ENCODE measurements around the gene ZNF501. TPM values are rescaled to one million over a fixed set of nuclear protein-coding genes. Genes with fewer than 3 reads are reported as not detected.
A peak's percentile ranks its signal among the peaks of the same experiment; 100 is the strongest.

ZNF501 gene
- total and polyA plus RNA-seq, 2 of the 13 experiments (the other 11 are each of a cell fraction or from before 2014, with no cell fraction given) = 2.4 to 2.8 TPM

DNA sequence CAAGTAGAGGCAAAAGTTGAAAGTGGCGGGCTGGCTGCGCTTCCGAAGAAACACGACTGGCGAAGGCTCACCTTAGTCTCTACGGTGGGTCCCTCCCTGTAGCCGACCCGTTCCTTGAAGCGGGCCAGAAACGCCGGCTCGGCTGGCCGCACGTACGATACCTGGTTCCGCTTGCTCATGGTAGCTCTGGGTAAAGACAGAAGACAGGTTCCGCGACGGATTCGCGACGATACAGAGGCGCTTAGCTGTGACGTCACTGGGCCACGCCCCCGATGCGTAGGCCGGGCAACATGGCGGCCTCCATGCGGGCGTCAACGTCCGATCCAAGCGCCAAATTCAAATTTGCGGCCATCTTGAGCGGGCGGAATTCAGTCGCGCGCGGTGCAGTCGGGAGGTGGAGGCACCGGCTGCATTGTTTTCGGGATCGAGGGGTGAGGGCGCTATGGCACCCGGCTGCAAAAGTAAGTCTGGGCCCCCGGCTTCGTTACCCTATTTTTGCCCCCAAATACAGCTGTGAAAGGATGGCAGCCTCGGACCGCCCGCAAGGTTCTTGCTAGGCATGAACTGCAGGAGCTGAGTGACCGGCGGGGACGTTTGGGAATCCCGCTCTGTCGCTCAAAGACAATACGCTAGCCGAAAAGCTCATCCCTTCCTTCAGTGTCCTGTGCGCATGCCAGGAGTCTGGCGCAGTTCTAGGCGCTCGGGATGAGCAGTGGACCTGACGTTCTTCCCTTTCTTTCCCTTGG, 32.2 kb downstream of the ZNF501 start, which contains the start of the genes KIAA1143 and KIF15 (continued):
- TF ChIP-seq, protein P1, sequence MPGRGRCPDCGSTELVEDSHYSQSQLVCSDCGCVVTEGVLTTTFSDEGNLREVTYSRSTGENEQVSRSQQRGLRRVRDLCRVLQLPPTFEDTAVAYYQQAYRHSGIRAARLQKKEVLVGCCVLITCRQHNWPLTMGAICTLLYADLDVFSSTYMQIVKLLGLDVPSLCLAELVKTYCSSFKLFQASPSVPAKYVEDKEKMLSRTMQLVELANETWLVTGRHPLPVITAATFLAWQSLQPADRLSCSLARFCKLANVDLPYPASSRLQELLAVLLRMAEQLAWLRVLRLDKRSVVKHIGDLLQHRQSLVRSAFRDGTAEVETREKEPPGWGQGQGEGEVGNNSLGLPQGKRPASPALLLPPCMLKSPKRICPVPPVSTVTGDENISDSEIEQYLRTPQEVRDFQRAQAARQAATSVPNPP (CRISPR knock-in tag; IDR thresholded peaks at IDR 0.05) = 0 out of 2 replicates have a peak, but pooled peaks have one; percentile 80
- TF ChIP-seq ESRRA (CRISPR knock-in tag; IDR thresholded peaks at IDR 0.05; ENCODE audit: low read depth) = 0 out of 2 replicates have a peak, but pooled peaks have one; percentile 10
- peak; percentile 85; the same call in 1 of the 2 replicates for TF ChIP-seq WIZ (CRISPR knock-in tag; IDR thresholded peaks at IDR 0.05)
- no peak for TF ChIP-seq CHD4 (IDR thresholded peaks at IDR 0.05; ENCODE audit: borderline replicate concordance, low read length)
- TF ChIP-seq, protein P2, sequence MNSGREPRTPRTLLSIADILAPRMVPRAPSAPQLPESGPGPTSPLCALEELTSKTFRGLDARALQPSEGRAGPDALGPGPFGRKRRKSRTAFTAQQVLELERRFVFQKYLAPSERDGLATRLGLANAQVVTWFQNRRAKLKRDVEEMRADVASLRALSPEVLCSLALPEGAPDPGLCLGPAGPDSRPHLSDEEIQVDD (CRISPR knock-in tag; IDR thresholded peaks at IDR 0.05; ENCODE audit: borderline replicate concordance) = no peak
- peak; percentile 57; the same call in 1 of the 2 replicates for TF ChIP-seq DNMT1 (CRISPR knock-in tag; IDR thresholded peaks at IDR 0.05)
- peak; percentile 93 for TF ChIP-seq ATF7 (IDR thresholded peaks at IDR 0.05)
- TF ChIP-seq ATF7 (CRISPR knock-in tag; IDR thresholded peaks at IDR 0.05) = peak; percentile 82
- TF ChIP-seq, protein P3, sequence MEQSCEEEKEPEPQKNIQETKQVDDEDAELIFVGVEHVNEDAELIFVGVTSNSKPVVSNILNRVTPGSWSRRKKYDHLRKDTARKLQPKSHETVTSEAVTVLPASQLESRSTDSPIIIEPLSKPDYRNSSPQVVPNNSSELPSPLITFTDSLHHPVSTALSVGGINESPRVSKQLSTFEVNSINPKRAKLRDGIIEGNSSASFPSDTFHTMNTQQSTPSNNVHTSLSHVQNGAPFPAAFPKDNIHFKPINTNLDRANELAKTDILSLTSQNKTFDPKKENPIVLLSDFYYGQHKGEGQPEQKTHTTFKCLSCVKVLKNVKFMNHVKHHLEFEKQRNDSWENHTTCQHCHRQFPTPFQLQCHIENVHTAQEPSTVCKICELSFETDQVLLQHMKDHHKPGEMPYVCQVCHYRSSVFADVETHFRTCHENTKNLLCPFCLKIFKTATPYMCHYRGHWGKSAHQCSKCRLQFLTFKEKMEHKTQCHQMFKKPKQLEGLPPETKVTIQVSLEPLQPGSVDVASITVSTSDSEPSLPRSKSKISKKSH (CRISPR knock-in tag; IDR thresholded peaks at IDR 0.05; ENCODE audit: borderline replicate concordance) = 0 out of 2 replicates have a peak, but pooled peaks have one; percentile 23
- no peak for TF ChIP-seq ZNF562 (CRISPR knock-in tag; IDR thresholded peaks at IDR 0.05; ENCODE audit: borderline replicate concordance)
- TF ChIP-seq RAD21 (CRISPR knock-in tag; IDR thresholded peaks at IDR 0.05) = 0 out of 2 replicates have a peak, but pooled peaks have one; percentile 22
- TF ChIP-seq ATM (IDR thresholded peaks at IDR 0.05; ENCODE audit: borderline replicate concordance) = no peak
- TF ChIP-seq MIXL1 (CRISPR knock-in tag; IDR thresholded peaks at IDR 0.05) = peak; percentile 85
- peak; percentile 44; the same call in 1 of the 2 replicates for TF ChIP-seq ZNF703 (CRISPR knock-in tag; IDR thresholded peaks at IDR 0.05; ENCODE audit: borderline replicate concordance)
- TF ChIP-seq, protein P4, sequence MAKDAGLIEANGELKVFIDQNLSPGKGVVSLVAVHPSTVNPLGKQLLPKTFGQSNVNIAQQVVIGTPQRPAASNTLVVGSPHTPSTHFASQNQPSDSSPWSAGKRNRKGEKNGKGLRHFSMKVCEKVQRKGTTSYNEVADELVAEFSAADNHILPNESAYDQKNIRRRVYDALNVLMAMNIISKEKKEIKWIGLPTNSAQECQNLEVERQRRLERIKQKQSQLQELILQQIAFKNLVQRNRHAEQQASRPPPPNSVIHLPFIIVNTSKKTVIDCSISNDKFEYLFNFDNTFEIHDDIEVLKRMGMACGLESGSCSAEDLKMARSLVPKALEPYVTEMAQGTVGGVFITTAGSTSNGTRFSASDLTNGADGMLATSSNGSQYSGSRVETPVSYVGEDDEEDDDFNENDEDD (CRISPR knock-in tag; IDR thresholded peaks at IDR 0.05; ENCODE audit: borderline replicate concordance) = peak; percentile 100
- TF ChIP-seq SMAD1 (CRISPR knock-in tag; IDR thresholded peaks at IDR 0.05; ENCODE audit: borderline replicate concordance, low read depth) = peak; percentile 92; the same call in 1 of the 2 replicates
- TF ChIP-seq NONO (IDR thresholded peaks at IDR 0.05) = no peak
- peak; percentile 93 for TF ChIP-seq NONO (CRISPR knock-in tag; conservative IDR thresholded peaks at IDR 0.05)
- peak; percentile 71 for TF ChIP-seq TARDBP (CRISPR knock-in tag; IDR thresholded peaks at IDR 0.05)
- no peak for TF ChIP-seq ARNT (IDR thresholded peaks at IDR 0.05)
- TF ChIP-seq SP5 (CRISPR knock-in tag; IDR thresholded peaks at IDR 0.05; ENCODE audit: borderline replicate concordance, low read depth) = peak; percentile 82
- TF ChIP-seq, protein P5, sequence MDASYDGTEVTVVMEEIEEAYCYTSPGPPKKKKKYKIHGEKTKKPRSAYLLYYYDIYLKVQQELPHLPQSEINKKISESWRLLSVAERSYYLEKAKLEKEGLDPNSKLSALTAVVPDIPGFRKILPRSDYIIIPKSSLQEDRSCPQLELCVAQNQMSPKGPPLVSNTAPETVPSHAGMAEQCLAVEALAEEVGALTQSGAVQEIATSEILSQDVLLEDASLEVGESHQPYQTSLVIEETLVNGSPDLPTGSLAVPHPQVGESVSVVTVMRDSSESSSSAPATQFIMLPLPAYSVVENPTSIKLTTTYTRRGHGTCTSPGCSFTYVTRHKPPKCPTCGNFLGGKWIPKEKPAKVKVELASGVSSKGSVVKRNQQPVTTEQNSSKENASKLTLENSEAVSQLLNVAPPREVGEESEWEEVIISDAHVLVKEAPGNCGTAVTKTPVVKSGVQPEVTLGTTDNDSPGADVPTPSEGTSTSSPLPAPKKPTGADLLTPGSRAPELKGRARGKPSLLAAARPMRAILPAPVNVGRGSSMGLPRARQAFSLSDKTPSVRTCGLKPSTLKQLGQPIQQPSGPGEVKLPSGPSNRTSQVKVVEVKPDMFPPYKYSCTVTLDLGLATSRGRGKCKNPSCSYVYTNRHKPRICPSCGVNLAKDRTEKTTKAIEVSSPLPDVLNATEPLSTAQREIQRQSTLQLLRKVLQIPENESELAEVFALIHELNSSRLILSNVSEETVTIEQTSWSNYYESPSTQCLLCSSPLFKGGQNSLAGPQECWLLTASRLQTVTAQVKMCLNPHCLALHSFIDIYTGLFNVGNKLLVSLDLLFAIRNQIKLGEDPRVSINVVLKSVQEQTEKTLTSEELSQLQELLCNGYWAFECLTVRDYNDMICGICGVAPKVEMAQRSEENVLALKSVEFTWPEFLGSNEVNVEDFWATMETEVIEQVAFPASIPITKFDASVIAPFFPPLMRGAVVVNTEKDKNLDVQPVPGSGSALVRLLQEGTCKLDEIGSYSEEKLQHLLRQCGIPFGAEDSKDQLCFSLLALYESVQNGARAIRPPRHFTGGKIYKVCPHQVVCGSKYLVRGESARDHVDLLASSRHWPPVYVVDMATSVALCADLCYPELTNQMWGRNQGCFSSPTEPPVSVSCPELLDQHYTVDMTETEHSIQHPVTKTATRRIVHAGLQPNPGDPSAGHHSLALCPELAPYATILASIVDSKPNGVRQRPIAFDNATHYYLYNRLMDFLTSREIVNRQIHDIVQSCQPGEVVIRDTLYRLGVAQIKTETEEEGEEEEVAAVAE (CRISPR knock-in tag; IDR thresholded peaks at IDR 0.05; ENCODE audit: borderline replicate concordance) = peak; percentile 90; the same call in 1 of the 2 replicates

Measured in HepG2 (cell line).